ENCODE measurements around the gene EHF.

EHF gene

DNA sequence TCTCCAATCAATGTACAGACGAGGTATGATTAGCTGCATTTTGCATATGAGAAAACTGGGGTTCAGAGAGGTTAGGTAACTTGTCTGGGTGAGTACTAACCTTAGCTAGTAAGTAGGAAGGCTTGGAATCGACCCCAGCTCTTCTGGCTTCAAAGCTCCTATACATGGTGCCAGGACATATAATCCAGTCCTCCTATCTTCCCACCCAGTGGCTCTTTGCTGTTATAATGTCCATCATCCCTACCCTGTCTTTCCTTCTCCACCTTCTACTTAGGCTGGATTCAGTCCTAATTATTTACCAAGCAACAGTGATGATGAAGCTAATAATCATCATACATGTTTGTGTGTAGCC, 20.0 kb downstream of the EHF start:
- in situ Hi-C loops (cut with HindIII; ENCODE audit: low sequenced_read_pairs) = no loop called here

DNA sequence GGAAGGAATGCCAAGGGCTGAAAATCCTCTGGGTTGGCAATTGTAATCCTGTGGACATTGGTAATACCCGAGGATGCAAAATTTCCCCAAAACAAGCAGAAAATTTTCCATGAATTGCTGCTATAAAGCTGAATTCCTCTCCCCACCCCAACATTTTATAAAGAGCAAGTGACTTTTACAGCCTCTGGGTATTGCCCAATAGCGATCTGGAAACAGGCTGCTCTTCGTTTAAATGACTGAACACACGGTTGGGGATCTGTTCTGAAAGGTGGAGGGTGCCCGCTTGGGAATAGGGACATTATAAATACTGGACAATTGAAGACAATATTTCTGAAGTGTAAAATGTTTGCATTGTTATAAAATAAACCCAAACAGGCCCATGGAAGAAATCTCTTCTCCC, 20.6 kb downstream of the EHF start:
- in situ Hi-C loops (cut with HindIII; ENCODE audit: low sequenced_read_pairs) = no loop called here

DNA sequence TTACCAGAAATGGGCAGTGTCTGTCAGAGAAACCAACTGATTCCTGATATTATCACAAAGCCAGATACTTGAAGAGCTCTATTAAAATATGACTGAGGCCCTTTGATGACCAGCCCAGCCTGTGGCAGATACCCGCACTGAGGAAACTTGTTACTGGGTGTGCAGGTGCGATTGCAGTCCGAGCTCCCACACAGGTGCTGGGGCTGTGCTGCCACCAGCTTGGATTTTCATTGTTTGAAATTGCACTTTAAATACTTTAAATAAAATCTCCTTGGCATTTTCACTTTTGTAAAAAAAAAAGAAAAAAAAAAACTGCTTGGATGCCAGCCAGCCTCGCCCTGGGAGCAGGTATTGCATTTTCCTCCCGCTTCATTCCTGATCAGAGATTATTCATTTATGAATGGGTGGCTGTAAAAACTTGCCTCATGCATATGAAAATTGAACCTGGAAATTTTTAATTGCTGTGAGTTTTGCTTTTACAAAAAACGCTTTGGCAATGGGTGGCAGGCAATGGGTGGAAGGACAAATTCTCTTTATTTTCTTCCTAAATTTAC, 21.2 kb downstream of the EHF start:
- in situ Hi-C loops (cut with HindIII; ENCODE audit: low sequenced_read_pairs) = no loop called here

GRCh38 chr11:34642873-34643272, 22.0 kb downstream of the EHF start:
- in situ Hi-C loops (cut with HindIII; ENCODE audit: low sequenced_read_pairs) = no loop called here

GRCh38 chr11:34643311-34643710, 22.4 kb downstream of the EHF start:
- in situ Hi-C loops (cut with HindIII; ENCODE audit: low sequenced_read_pairs) = no loop called here

DNA sequence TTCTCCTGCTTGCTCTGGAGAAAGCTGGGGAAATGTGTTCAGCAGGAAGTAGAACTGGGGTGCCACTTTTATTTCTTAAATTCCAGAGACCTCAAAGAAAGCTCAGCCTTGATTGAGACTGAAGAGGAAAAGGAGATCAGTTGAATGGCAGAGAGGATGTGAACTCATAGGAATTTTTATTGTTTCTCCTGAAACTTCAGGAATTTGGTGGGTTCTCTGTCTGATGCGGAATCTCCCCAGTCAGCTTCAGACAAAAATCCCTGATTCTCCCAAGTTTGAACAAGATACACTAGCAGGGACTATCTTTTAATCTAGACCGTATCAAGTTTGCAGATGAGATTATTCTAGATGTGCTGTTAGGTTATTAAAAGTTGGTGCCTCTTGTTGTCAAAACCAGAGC, 23.0 kb downstream of the EHF start:
- in situ Hi-C loops (cut with HindIII; ENCODE audit: low sequenced_read_pairs) = no loop called here

DNA sequence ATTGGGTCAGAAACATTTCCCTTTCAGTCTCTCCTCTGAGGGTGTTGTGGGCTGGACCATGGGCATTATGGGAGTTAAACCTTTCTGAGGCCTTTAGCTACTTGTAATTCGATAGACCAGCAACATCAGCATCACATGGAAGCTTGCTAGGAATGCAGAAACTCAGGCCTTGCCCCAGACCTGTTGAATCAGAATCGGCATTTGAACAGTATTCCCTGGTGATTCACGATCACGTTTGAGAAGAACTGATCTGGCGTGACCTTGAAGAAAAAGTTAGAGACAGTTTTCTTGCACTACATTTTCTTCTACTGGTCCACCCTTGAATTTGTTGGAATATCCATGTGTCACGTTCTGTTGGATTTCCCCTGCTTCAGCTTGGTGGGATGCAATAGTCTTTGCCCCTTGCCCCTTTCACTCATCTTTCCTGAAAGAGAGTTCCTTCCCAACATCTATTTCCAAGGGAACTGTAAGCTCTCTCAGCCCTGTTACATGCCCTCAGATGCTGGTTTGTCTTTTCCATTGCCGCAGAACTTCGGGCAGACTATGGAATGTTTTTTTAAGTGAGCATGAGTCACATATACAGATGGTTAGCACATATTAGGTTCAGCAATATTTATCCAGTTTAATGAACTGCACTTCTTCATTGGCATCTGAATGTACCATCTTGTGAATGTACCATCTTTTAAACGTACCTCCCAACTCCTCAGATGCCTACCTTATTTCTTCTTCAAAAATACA, 23.9 kb downstream of the EHF start:
- in situ Hi-C loops (cut with HindIII; ENCODE audit: low sequenced_read_pairs) = no loop called here

GRCh38 chr11:34646431-34646830, 25.5 kb downstream of the EHF start:
- in situ Hi-C loops (cut with HindIII; ENCODE audit: low sequenced_read_pairs) = no loop called here

DNA sequence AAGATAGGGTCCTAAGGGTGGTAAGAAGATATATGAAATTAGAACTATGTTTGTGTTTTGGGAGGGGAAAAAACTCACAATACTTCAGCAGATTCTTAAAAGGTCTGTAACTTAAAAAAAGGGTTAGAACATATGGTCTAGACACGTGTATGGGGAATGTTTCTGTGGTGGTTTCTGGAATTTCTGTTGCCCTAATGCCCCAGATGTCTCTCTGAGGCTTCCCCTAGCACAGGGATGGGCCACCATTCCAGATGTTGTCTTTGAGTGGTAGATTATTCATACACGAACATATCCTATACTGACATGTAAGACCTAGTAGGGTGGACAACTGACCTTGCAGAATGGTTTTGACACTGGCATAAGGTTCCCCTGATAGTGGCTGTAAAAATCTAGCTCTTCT, 26.2 kb downstream of the EHF start:
- in situ Hi-C loops (cut with HindIII; ENCODE audit: low sequenced_read_pairs) = no loop called here

DNA sequence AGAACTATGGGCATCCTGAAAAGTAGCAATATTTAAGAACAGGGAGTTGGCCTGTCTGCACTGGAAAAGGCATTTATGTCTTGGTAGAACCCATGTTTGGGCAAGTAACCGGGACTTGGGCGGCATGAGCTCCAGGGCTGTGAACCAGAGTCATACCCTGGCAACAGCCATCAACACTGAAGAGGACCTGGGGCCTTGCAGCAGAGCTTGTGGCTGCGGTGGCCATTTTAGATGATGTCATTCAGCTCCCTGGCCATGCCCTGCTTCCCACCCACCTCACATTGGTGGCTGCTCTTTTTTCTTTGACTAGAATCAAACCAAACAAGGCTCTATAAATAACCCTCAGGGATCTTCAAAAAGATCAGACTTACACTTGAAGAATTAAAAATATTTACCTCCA, 26.6 kb downstream of the EHF start:
- in situ Hi-C loops (cut with HindIII; ENCODE audit: low sequenced_read_pairs) = no loop called here

GRCh38 chr11:34648036-34648435, 27.1 kb downstream of the EHF start:
- in situ Hi-C loops (cut with HindIII; ENCODE audit: low sequenced_read_pairs) = no loop called here

- in situ Hi-C loops (cut with HindIII; ENCODE audit: low sequenced_read_pairs) = no loop called here
Measured at GRCh38 chr11:34649597-34649996, 28.7 kb downstream of the EHF start.

- in situ Hi-C loops (cut with HindIII; ENCODE audit: low sequenced_read_pairs) = no loop called here
Measured at GRCh38 chr11:34650528-34650927, 29.6 kb downstream of the EHF start.

DNA sequence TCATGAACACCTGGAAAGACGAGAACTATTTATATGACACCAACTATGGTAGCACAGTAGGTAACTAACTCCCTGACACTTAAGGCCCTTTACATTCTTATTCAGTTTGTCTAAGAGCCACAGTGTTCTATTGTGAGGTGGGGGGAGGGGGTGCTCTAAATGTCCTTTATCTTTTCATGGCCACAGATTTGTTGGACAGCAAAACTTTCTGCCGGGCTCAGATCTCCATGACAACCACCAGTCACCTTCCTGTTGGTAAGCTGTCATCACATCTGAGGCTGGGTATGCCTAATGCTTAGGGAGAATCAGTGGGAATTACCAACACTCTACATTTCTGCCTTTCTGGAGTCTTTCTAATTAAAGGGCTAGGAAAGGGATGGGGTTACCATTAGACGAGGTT, 30.7 kb downstream of the EHF start:
- in situ Hi-C loops (cut with HindIII; ENCODE audit: low sequenced_read_pairs) = no loop called here

GRCh38 chr11:34652191-34652973, 31.5 kb downstream of the EHF start:
- in situ Hi-C loops (cut with HindIII; ENCODE audit: low sequenced_read_pairs) = no loop called here

DNA sequence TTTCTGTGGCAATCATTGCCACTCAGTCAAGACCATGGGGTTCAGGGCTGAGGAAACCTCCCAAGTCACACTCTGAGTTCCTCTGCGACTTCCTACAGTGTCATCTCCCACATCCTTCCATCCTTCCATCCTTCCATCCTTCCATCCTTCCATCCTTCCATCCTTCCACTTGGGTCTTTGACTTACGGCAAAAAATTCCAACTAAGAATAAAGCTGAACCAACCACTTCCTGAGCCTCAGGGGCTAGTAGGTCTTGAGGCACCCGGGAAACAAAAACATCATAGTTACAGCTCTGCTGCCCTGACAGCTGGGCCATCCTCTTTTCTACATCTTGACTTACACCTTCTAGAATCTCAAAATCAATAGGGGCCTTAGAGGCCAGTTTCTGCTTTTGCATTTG, 32.1 kb downstream of the EHF start:
- in situ Hi-C loops (cut with HindIII; ENCODE audit: low sequenced_read_pairs) = no loop called here

DNA sequence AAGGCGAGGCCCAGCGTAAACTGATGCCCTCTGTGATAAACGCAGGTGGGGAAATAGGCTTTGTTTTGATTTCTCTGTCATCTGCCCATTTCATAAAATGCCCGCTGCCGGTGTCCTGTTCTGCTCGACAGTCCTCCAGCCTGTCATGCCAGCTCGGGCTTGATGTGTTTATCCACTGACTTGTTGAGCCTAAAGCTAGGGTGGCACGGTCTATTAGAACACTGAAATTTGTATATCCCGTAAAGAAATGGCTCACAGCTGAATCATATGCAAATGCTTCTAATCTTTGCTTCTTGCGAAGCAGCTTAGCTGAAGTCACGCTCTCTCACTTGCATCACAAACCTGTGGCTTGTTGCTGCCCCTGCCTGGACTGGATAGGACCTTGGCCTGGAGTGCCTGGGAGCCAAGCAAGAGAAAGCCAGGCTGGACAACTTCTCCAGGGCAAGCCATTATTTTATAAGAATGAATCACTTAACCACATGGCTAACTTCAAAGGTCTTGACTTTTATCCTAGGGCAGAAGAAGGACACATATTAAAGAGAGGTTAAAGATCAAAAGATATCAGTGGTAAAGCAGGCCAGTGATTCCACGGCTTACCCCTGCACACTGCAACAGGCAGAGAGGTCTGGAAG, 33.1 kb downstream of the EHF start:
- in situ Hi-C loops (cut with HindIII; ENCODE audit: low sequenced_read_pairs) = no loop called here

GRCh38 chr11:34654483-34655334, 33.8 kb downstream of the EHF start:
- in situ Hi-C loops (cut with HindIII; ENCODE audit: low sequenced_read_pairs) = no loop called here

DNA sequence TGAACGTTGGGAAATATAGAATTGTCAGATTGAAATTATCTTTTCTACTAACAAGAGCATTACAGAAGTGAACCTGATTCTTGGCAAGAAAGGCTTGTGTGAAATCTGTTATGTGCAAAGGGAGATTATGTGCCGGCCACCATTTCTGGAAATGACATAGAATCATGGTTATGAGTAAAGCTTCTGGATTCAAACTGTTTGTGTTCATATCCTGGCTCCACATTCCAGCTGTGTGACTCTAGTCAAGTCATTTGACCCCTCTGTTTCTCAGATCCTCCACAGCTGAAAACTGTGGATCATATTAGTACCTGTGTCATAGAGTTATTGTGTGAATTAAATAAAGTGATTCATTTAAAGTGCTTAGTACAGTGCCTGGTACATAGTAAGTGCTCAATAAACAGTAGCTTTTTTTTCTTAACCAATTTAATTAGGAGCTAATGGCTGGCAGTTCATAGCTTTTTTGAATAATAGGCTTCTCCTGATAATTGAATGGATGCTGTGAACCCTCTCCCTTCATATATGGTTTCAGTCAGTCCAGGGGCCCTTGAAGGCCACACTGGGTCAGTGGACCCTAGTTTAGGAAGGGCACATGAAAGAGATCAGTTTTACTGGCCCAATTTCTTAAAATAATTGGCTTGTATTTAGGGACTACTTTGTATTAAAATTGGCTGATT, 34.6 kb downstream of the EHF start:
- in situ Hi-C loops (cut with HindIII; ENCODE audit: low sequenced_read_pairs) = no loop called here

DNA sequence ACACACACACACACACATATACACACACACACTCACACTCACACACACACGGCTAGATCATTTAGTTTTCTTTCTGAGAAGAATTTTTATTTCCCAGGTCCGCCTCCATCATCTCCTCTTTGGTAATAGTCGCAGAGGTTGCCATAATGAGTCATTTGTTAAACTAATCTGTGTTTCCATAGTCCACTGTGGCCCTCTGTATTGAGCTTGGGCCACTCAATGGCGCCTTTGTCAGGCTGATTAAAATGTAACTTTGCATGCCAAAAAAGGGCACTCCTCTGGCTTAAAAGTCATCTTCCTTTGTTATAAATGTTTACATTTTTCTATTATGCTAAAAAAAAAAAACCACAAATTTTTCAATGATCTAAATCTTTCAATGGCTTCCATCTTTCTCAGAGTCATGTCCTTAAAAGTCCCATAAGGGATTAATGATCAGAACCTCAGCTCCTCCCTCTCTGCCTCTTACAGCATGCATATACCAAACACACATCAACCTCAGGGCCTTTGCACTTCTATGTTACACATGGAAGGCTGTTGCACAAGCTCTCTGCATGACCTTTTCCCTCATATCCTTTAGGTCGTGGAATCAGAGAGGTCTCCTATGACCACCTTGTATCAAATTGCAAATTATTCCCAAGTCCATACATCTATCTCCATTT, 35.3 kb downstream of the EHF start:
- in situ Hi-C loops (cut with HindIII; ENCODE audit: low sequenced_read_pairs) = no loop called here

Measured in endothelial cell of hepatic sinusoid (primary cell).